Astrocyte (in vitro differentiated cells and primary cell): Measurements from ENCODE around the gene LRRC8A. TPM values are rescaled to one million over a fixed set of nuclear protein-coding genes. Genes with fewer than 3 reads are reported as not detected.
A peak's percentile ranks its signal among the peaks of the same experiment; 100 is the strongest.

Source experiments
- DNase-seq: peaks from one replicate; pipeline ENCODE4 v3.0.0-alpha.2; 2010; ENCODE audit warnings: low read depth
- FAIRE-seq: peaks from 2 replicates; lab custom pipeline; 2011; peaks lifted over from hg19 to GRCh38; lab: Jason Lieb, UNC
- H2AFZ ChIP-seq: 2 replicates; pipeline ENCODE4 v1.6.0; 2012; ENCODE audit warnings: low read depth, low read length, inconsistent platforms
- H3K27ac ChIP-seq: 2 replicates; pipeline ENCODE4 v1.5.1; 2011; ENCODE audit warnings: low read depth, low read length, inconsistent platforms
- H3K27me3 ChIP-seq: 2 replicates; pipeline ENCODE4 v1.6.0; 2011; ENCODE audit warnings: low read length, inconsistent platforms; ENCODE audit not compliant: insufficient read depth
- H3K36me3 ChIP-seq: 2 replicates; pipeline ENCODE4 v1.5.1; 2011; ENCODE audit warnings: low read length, inconsistent platforms; ENCODE audit not compliant: insufficient read depth
- H3K4me1 ChIP-seq: 2 replicates; pipeline ENCODE4 v1.5.1; 2011; ENCODE audit warnings: low read length, inconsistent platforms; ENCODE audit not compliant: insufficient read depth
- H3K4me2 ChIP-seq: 2 replicates; pipeline ENCODE4 v1.6.0; 2012; ENCODE audit warnings: low read length, inconsistent platforms
- H3K4me3 ChIP-seq: 2 replicates; pipeline ENCODE4 v1.5.1; 2011; ENCODE audit warnings: low read depth, mild to moderate bottlenecking, low read length, inconsistent platforms; ENCODE audit not compliant: insufficient read depth
- H3K79me2 ChIP-seq: 2 replicates; pipeline ENCODE4 v1.6.0; 2012; ENCODE audit warnings: mild to moderate bottlenecking, low read length, inconsistent platforms; ENCODE audit not compliant: insufficient read depth
- H3K9ac ChIP-seq: 2 replicates; pipeline ENCODE4 v1.6.0; 2012; ENCODE audit warnings: mild to moderate bottlenecking, low read length, inconsistent platforms
- H3K9me3 ChIP-seq: 2 replicates; pipeline ENCODE4 v1.5.1; 2012; ENCODE audit warnings: low read depth, mild to moderate bottlenecking, low read length, inconsistent platforms; ENCODE audit not compliant: insufficient read depth
- H4K20me1 ChIP-seq: 2 replicates; pipeline ENCODE4 v1.6.0; 2012; ENCODE audit warnings: low read length, inconsistent platforms; ENCODE audit not compliant: insufficient read depth
- H3K27ac Mint-ChIP-seq: one replicate; pipeline ENCODE4 v1.8.0; 2021; ENCODE audit warnings: mild to moderate bottlenecking, mixed read lengths; ENCODE audit not compliant: unreplicated experiment
- H3K27me3 Mint-ChIP-seq: one replicate; pipeline ENCODE4 v1.8.0; 2021; ENCODE audit warnings: low read depth, mixed read lengths; ENCODE audit not compliant: unreplicated experiment
- H3K36me3 Mint-ChIP-seq: one replicate; pipeline ENCODE4 v1.8.0; 2021; ENCODE audit warnings: low read depth, mixed read lengths; ENCODE audit not compliant: unreplicated experiment
- H3K4me1 Mint-ChIP-seq: one replicate; pipeline ENCODE4 v1.8.0; 2021; ENCODE audit warnings: low read depth, mixed read lengths; ENCODE audit not compliant: unreplicated experiment
- H3K4me3 Mint-ChIP-seq: one replicate; pipeline ENCODE4 v1.8.0; 2021; ENCODE audit warnings: mild to moderate bottlenecking, moderate library complexity, mixed read lengths; ENCODE audit not compliant: unreplicated experiment
- H3K9me3 Mint-ChIP-seq: one replicate; pipeline ENCODE4 v1.8.0; 2021; ENCODE audit warnings: mild to moderate bottlenecking, mixed read lengths; ENCODE audit not compliant: unreplicated experiment
- CTCF ChIP-seq: IDR thresholded peaks from 2 replicates; pipeline ENCODE4 v1.5.1; 2011; ENCODE audit warnings: low read depth, mild to moderate bottlenecking, inconsistent platforms, low read length, moderate library complexity; ENCODE audit not compliant: insufficient read depth
- EZH2 ChIP-seq: IDR thresholded peaks from 2 replicates; pipeline ENCODE4 v1.6.1; 2012; ENCODE audit warnings: mild to moderate bottlenecking, low read length, inconsistent platforms; ENCODE audit not compliant: insufficient read depth
- total RNA-seq: library from RNA; stranded (reverse); gene quantifications from 2 replicates; pipeline ENCODE4 v1.2.1, GENCODE V29; 2021

LRRC8A gene
- total RNA-seq, 1 donor from 2014 or later, result 103 TPM

DNA sequence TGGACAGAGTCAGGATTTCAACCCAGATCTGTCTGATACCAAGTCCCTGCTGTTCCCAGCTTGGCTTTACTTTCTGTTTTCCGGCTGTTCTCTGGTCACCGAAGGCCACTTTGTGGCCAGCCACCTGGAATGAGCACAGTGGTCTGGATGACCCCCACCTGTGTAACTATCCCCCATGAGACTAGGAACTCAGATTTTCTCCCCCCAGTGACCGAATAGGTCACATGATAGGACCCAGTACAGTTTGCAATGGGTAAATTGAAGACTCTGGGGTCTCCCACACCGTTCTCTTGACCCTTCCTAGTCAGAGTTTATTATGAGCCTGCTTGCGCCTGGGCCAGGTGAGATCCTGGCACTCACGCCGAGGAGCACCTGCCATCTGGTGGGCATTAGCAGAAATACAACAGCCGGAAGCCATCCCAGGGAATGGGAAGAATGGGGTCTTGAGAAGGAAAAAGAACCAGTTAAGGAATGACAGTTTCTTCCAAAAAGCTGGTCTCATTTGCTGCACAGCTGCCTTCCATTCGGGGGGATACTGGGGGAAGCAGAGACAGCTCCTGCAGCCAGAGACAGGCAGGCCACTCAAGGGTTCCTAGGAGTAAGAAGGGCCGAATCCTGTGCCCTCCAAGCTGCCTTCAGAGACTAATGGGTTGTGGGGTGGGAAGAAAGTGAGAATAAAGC, 45.9 kb downstream of the LRRC8A start:
- Histone ChIP-seq H3K9ac (no peak overlapping the region), H4K20me1 (no peaks in the 10 kb centered on the region), H3K4me1 (no peaks in the 10 kb centered on the region), H3K4me3 (no peak overlapping the region), H2AFZ (peak overlapping the region; percentile 23), H3K4me2 (no peak overlapping the region), H3K27ac (no peak overlapping the region), H3K36me3 (no peaks in the 10 kb centered on the region), H3K79me2 (no peaks in the 10 kb centered on the region), H3K27me3 (no peaks in the 10 kb centered on the region), H3K9me3 (no peaks in the 10 kb centered on the region)
- H3K27me3 Mint-ChIP-seq, result peaks cover 5% of the 10 kb centered on the region
- DNase-seq (peak; percentile 12), FAIRE-seq (no peak)
- no peaks in the 10 kb centered on the region for H3K9me3 Mint-ChIP-seq
- H3K27ac Mint-ChIP-seq, result no peak overlapping the region
- TF ChIP-seq EZH2 (no peak), CTCF (peak; percentile 74)
- H3K4me1 Mint-ChIP-seq, result no peaks in the 10 kb centered on the region
- H3K36me3 Mint-ChIP-seq, result no peaks in the 10 kb centered on the region
- no peak overlapping the region for H3K4me3 Mint-ChIP-seq

GRCh38 chr9:128928624-128929023, 46.7 kb downstream of the LRRC8A start:
- DNase-seq (no peak), FAIRE-seq (no peak)
- Mint-ChIP-seq H3K4me1 (no peaks in the 10 kb centered on the region), H3K27me3 (peaks cover 5% of the 10 kb centered on the region), H3K9me3 (no peaks in the 10 kb centered on the region), H3K27ac (peak overlapping the region; percentile 34), H3K4me3 (no peak overlapping the region), H3K36me3 (no peaks in the 10 kb centered on the region)
- Histone ChIP-seq H3K4me2 (no peak overlapping the region), H3K79me2 (no peaks in the 10 kb centered on the region), H3K4me1 (no peaks in the 10 kb centered on the region), H3K9me3 (no peaks in the 10 kb centered on the region), H4K20me1 (no peaks in the 10 kb centered on the region), H3K9ac (no peak overlapping the region), H3K36me3 (no peaks in the 10 kb centered on the region), H3K27me3 (no peaks in the 10 kb centered on the region), H3K4me3 (no peak overlapping the region), H3K27ac (no peak overlapping the region), H2AFZ (no peak overlapping the region)
- no peak for TF ChIP-seq EZH2
- no peak for TF ChIP-seq CTCF

GRCh38 chr9:128929560-128929959, 47.6 kb downstream of the LRRC8A start:
- Mint-ChIP-seq H3K36me3 (no peaks in the 10 kb centered on the region), H3K4me1 (no peaks in the 10 kb centered on the region), H3K27me3 (peaks cover 5% of the 10 kb centered on the region), H3K9me3 (no peaks in the 10 kb centered on the region), H3K4me3 (no peak overlapping the region), H3K27ac (no peak overlapping the region)
- no peak overlapping the region for H2AFZ ChIP-seq
- no peaks in the 10 kb centered on the region for H3K27me3 ChIP-seq
- H4K20me1 ChIP-seq, result no peaks in the 10 kb centered on the region
- H3K36me3 ChIP-seq, result no peaks in the 10 kb centered on the region
- H3K4me1 ChIP-seq, result no peaks in the 10 kb centered on the region
- H3K79me2 ChIP-seq, result no peaks in the 10 kb centered on the region
- FAIRE-seq (no peak), DNase-seq (no peak)
- no peak overlapping the region for H3K27ac ChIP-seq
- TF ChIP-seq EZH2 (no peak), CTCF (no peak)
- H3K9me3 ChIP-seq, result no peaks in the 10 kb centered on the region
- no peak overlapping the region for H3K4me2 ChIP-seq
- no peak overlapping the region for H3K9ac ChIP-seq
- H3K4me3 ChIP-seq, result no peak overlapping the region
